ENCODE results near the gene CCDC39.

CCDC39 gene

DNA sequence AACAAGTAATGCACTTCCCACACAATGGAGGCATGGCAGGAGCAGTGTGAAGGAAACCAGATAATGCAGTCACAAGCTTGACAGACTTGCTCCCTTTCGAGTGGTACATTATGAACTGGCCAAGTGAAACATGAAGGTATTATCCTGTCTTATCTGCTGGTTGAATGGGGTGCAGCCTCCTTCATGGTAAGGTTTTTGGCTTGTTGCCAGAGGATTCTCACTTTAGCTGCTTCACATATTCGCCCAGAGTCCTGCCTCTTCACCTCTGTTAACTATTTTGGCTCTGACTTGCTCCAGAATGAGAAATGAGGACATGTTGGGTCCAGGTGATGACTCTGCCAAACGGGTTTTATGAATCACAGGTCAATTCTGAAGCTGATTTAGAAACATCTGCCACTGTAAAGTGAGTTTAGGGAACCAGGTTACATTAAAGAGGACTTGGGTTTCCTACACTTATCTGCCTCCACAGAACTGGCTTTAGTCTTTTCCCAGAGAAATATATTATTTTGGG is 19.5 kb upstream of the CCDC39 start:
- TF ChIP-seq, protein P1, sequence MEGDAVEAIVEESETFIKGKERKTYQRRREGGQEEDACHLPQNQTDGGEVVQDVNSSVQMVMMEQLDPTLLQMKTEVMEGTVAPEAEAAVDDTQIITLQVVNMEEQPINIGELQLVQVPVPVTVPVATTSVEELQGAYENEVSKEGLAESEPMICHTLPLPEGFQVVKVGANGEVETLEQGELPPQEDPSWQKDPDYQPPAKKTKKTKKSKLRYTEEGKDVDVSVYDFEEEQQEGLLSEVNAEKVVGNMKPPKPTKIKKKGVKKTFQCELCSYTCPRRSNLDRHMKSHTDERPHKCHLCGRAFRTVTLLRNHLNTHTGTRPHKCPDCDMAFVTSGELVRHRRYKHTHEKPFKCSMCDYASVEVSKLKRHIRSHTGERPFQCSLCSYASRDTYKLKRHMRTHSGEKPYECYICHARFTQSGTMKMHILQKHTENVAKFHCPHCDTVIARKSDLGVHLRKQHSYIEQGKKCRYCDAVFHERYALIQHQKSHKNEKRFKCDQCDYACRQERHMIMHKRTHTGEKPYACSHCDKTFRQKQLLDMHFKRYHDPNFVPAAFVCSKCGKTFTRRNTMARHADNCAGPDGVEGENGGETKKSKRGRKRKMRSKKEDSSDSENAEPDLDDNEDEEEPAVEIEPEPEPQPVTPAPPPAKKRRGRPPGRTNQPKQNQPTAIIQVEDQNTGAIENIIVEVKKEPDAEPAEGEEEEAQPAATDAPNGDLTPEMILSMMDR (IDR thresholded peaks at IDR 0.05; ENCODE audit: low read depth, low read length, missing control alignments) = no peak
- no peak for DNase-seq (ENCODE audit: low read depth)
- in situ Hi-C loops (cut with HindIII; ENCODE audit: low sequenced_read_pairs) = no loop called here
- no peak overlapping the region for H3K4me3 ChIP-seq (ENCODE audit: low read depth, low read length)

DNA sequence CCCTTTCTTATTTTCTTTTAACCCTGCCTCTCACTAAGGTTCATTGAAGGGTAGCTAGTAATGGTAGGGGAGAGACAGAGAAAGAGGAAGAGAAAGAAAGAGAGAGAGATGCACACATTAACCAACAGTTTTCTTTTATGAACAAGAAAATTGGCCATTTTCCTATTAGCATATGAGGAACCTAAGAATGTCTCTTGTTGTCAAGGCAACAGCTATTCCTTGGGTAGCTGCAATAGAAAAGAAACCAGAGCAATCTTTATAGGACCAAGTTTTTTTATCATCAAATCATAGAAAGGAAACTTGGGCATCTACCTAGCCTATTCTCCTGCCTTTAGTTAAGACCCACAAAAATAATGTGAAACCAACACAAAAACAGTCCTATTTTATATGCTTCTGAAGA is 15.0 kb upstream of the CCDC39 start:
- TF ChIP-seq, protein P1 (IDR thresholded peaks at IDR 0.05; ENCODE audit: low read depth, low read length, missing control alignments) = no peak
- DNase-seq (ENCODE audit: low read depth) = no peak
- H3K4me3 ChIP-seq (ENCODE audit: low read depth, low read length) = no peak overlapping the region
- in situ Hi-C loops (cut with HindIII; ENCODE audit: low sequenced_read_pairs) = no loop called here

DNA sequence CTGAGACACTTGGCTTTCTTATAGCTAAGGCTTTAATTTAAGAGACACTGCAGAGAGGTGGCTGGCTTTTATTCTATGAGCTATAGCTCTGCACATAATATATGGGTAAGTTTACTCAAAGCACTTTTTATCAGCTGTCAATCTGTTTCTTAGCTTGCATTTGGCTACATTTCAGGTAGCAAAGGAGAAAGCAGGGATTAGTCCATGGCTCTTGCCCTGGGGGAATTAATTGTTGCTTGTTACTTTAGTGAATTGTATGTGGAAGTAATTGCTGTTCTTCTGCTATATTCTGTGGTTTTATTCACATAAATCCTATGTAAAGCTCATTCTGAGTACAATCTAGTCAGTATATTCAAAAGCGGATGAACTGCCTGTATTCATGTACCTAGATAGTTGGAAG is 14.4 kb upstream of the CCDC39 start:
- no peak overlapping the region for H3K4me3 ChIP-seq (ENCODE audit: low read depth, low read length)
- DNase-seq (ENCODE audit: low read depth) = no peak
- in situ Hi-C loops (cut with HindIII; ENCODE audit: low sequenced_read_pairs) = no loop called here
- TF ChIP-seq, protein P1 (IDR thresholded peaks at IDR 0.05; ENCODE audit: low read depth, low read length, missing control alignments) = no peak

DNA sequence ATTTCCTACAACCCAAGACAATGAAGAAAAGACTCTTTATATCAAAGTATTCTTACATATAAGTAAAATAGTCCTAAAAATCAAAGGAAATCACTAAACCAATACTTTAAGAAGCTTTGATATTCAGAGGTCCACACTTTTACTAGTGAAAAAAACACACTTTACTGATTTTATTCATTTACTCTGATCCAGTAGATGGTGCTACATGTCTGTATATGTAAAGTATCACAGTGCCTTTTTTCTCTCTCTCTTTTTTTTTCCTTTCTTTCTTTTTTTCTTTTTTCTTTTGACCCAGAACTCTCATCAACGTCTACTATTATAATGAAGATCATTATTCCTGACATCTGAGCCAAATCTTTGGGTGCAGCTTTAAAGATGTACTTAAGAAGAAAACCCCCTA is 10.8 kb upstream of the CCDC39 start:
- no peak overlapping the region for H3K4me3 ChIP-seq (ENCODE audit: low read depth, low read length)
- TF ChIP-seq, protein P1 (IDR thresholded peaks at IDR 0.05; ENCODE audit: low read depth, low read length, missing control alignments) = no peak
- in situ Hi-C loops (cut with HindIII; ENCODE audit: low sequenced_read_pairs) = no loop called here
- DNase-seq (ENCODE audit: low read depth) = no peak

DNA sequence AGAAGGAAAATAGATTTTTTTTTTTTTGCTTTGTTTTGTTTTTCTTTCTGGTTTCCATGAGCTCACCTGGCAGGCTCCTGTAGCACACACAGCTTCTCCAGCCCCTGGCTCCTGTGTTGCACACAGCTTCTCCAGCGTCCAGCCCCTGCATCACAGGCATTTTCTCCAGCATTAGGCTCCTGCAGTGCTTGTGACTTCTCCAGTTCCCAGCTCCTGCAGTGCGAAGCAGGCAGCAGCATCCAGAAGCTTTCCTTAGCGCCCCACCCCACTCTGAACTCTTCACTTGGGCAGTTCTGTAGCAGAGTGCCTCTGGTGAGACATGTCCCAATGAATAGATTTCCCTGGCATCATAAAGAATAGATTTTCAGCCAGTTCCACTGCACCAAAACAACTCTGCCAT is 5.5 kb upstream of the CCDC39 start:
- in situ Hi-C loops (cut with HindIII; ENCODE audit: low sequenced_read_pairs) = no loop called here
- DNase-seq (ENCODE audit: low read depth) = no peak
- TF ChIP-seq, protein P1 (IDR thresholded peaks at IDR 0.05; ENCODE audit: low read depth, low read length, missing control alignments) = no peak
- H3K4me3 ChIP-seq (ENCODE audit: low read depth, low read length) = no peak overlapping the region

DNA sequence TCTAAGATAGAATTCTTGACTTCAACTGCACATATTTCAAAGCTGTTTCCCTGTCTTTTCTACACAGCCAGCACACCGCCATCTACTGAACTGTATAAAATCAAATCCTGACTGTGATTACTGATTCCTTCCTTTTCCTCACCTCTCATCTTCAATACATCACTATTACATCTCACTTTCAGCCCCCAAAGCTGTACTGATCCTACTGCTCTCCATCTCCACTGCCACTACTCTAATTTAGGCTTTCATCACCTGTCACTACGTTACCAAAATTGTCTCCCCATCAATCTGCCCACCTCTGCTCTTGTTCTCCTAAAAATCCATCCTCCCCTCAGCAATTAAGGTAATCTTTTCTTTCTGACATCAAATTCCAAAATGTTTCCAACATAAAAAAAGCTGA is 4.5 kb upstream of the CCDC39 start:
- in situ Hi-C loops (cut with HindIII; ENCODE audit: low sequenced_read_pairs) = no loop called here
- no peak overlapping the region for H3K4me3 ChIP-seq (ENCODE audit: low read depth, low read length)
- TF ChIP-seq, protein P1 (IDR thresholded peaks at IDR 0.05; ENCODE audit: low read depth, low read length, missing control alignments) = no peak
- no peak for DNase-seq (ENCODE audit: low read depth)

DNA sequence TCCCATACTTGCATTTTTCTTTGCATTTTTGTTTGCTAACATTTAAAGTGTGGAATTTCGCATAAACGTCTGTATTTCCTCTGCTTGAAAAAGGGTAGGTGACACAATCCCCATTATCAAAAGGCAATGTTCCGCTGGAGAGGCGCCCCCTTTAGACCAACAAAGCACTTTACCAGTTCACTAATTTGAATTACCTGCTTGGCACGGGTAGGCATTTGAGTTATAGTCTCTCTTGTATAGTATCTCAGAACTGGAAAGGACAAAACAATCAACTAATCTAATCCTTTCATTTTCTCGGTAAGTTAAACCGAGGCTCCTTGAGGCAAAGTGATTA is 775 bp upstream of the CCDC39 start:
- in situ Hi-C loops (cut with HindIII; ENCODE audit: low sequenced_read_pairs) = no loop called here

More for the DNA sequence above, 775 bp upstream of the CCDC39 start:
- DNase-seq (ENCODE audit: low read depth) = peak; percentile 19
- TF ChIP-seq, protein P1 (IDR thresholded peaks at IDR 0.05; ENCODE audit: low read depth, low read length, missing control alignments) = peak; percentile 67
- H3K4me3 ChIP-seq (ENCODE audit: low read depth, low read length) = peak overlapping the region; percentile 63
